ENCODE data around the gene TAS2R10. TPM values are rescaled to one million over a fixed set of nuclear protein-coding genes. Genes with fewer than 3 reads are reported as not detected.

TAS2R10 gene
- 0.08 TPM for polyA plus RNA-seq (2013, experiment 1 of 2)
- polyA plus RNA-seq (2013, experiment 2 of 2): not detected

- Histone ChIP-seq H3K27me3 (ENCODE audit: control insufficient read depth in 1 of 2, insufficient read depth in 1 of 2, low read length in 2 of 2) (no peaks in the 10 kb centered on the region), H3K4me2 (ENCODE audit: low read length, poor library complexity, severe bottlenecking) (no peak within 1 kb of the TSS), H4K91ac (ENCODE audit: low read length) (no peak within 1 kb of the TSS), H3K18ac (ENCODE audit: low read depth in 1 of 2, low read length in 2 of 2) (no peak within 1 kb of the TSS), H3K9ac (ENCODE audit: low read length) (no peak within 1 kb of the TSS), H2BK12ac (ENCODE audit: low read length in 2 of 2) (no peak within 1 kb of the TSS), H2AFZ (ENCODE audit: low read depth, low read length) (no peak within 1 kb of the TSS), H2BK120ac (ENCODE audit: low read depth, low read length) (no peak within 1 kb of the TSS), H4K8ac (ENCODE audit: low read length) (no peak within 1 kb of the TSS), H2AK5ac (ENCODE audit: low read length, severe bottlenecking) (no peak within 1 kb of the TSS), H3K4me1 (ENCODE audit: control insufficient read depth, insufficient read depth, low read depth, low read length) (no peaks in the 10 kb centered on the region), H2BK5ac (ENCODE audit: low read depth, low read length, poor library complexity, severe bottlenecking) (no peak within 1 kb of the TSS), H3K9me3 (ENCODE audit: control insufficient read depth, low read length) (no peaks in the 10 kb centered on the region), H3K14ac (ENCODE audit: low read length in 2 of 2) (no peak within 1 kb of the TSS), H3K79me1 (replicated peaks; ENCODE audit: low read length, poor library complexity, severe bottlenecking) (no peaks in the 10 kb centered on the region), H3K23ac (ENCODE audit: low read length in 2 of 2) (no peak within 1 kb of the TSS), H3K27ac (ENCODE audit: low read length, poor library complexity, severe bottlenecking) (no peak within 1 kb of the TSS), H3K36me3 (ENCODE audit: control insufficient read depth in 1 of 2, insufficient read depth in 2 of 2, low read depth in 1 of 2, low read length in 2 of 2) (no peaks in the 10 kb centered on the region), H2BK15ac (ENCODE audit: low read depth, poor library complexity, severe bottlenecking) (no peak within 1 kb of the TSS), H3K4ac (ENCODE audit: low read depth in 1 of 2, low read length in 2 of 2) (no peak within 1 kb of the TSS), H3K4me3 (ENCODE audit: insufficient read depth in 1 of 2, low read depth in 1 of 2, low read length in 2 of 2) (no peak within 1 kb of the TSS)
- no peak for DNase-seq
- 92% methylated on average over 1 of the region's 3 CpGs for WGBS
Observed at GRCh38 chr12:10826258-10826657, at the start of gene TAS2R10. Gene TAS2R10, minus strand, starts transcription at chr12:10826358. Its CDS starts 89 bp downstream, at chr12:10826269.

GRCh38 chr12:10873378-10873777 lies 47.2 kb upstream of the TAS2R10 start:
- no peak overlapping the region for H3K4me3 ChIP-seq (ENCODE audit: insufficient read depth in 1 of 2, low read depth in 1 of 2, low read length in 2 of 2)
- H2BK120ac ChIP-seq (ENCODE audit: low read depth, low read length): no peak overlapping the region
- H3K9me3 ChIP-seq (ENCODE audit: control insufficient read depth, low read length): peaks cover 3% of the 10 kb centered on the region
- no peak for DNase-seq
- peaks cover under 1% of the 10 kb centered on the region for H3K79me1 ChIP-seq (replicated peaks; ENCODE audit: low read length, poor library complexity, severe bottlenecking)
- no peak overlapping the region for H2BK15ac ChIP-seq (ENCODE audit: low read depth, poor library complexity, severe bottlenecking)
- 91% methylated on average over 2 of the region's 2 CpGs for WGBS
- no peak overlapping the region for H2BK12ac ChIP-seq (ENCODE audit: low read length in 2 of 2)
- peaks cover 3 to 22% of the 10 kb centered on the region in 2 experiments for H3K36me3 ChIP-seq (ENCODE audit: control insufficient read depth in 1 of 2, insufficient read depth in 2 of 2, low read depth in 1 of 2, low read length in 2 of 2)
- H3K27ac ChIP-seq (ENCODE audit: low read length, poor library complexity, severe bottlenecking): no peak overlapping the region
- no peaks in the 10 kb centered on the region for H3K27me3 ChIP-seq (ENCODE audit: control insufficient read depth in 1 of 2, insufficient read depth in 1 of 2, low read length in 2 of 2)
- no peak overlapping the region for H3K23ac ChIP-seq (ENCODE audit: low read length in 2 of 2)
- H2AK5ac ChIP-seq (ENCODE audit: low read length, severe bottlenecking): no peak overlapping the region
- H2BK5ac ChIP-seq (ENCODE audit: low read depth, low read length, poor library complexity, severe bottlenecking): no peak overlapping the region
- H4K8ac ChIP-seq (ENCODE audit: low read length): no peak overlapping the region
- H3K4me1 ChIP-seq (ENCODE audit: control insufficient read depth, insufficient read depth, low read depth, low read length): no peaks in the 10 kb centered on the region
- H3K4ac ChIP-seq (ENCODE audit: low read depth in 1 of 2, low read length in 2 of 2): no peak overlapping the region
- no peak overlapping the region for H4K91ac ChIP-seq (ENCODE audit: low read length)
- no peak overlapping the region for H2AFZ ChIP-seq (ENCODE audit: low read depth, low read length)
- H3K18ac ChIP-seq (ENCODE audit: low read depth in 1 of 2, low read length in 2 of 2): no peak overlapping the region
- no peak overlapping the region for H3K4me2 ChIP-seq (ENCODE audit: low read length, poor library complexity, severe bottlenecking)
- H3K9ac ChIP-seq (ENCODE audit: low read length): no peak overlapping the region
- no peak overlapping the region for H3K14ac ChIP-seq (ENCODE audit: low read length in 2 of 2)

GRCh38 chr12:10867381-10867780 lies 41.2 kb upstream of the TAS2R10 start:
- no peak overlapping the region for H2AFZ ChIP-seq (ENCODE audit: low read depth, low read length)
- no peak overlapping the region for H2BK5ac ChIP-seq (ENCODE audit: low read depth, low read length, poor library complexity, severe bottlenecking)
- no peak overlapping the region for H3K4ac ChIP-seq (ENCODE audit: low read depth in 1 of 2, low read length in 2 of 2)
- no peak overlapping the region for H2BK12ac ChIP-seq (ENCODE audit: low read length in 2 of 2)
- 63% methylated on average over 2 of the region's 2 CpGs for WGBS
- no peak overlapping the region for H3K4me2 ChIP-seq (ENCODE audit: low read length, poor library complexity, severe bottlenecking)
- H2BK15ac ChIP-seq (ENCODE audit: low read depth, poor library complexity, severe bottlenecking): no peak overlapping the region
- H3K18ac ChIP-seq (ENCODE audit: low read depth in 1 of 2, low read length in 2 of 2): no peak overlapping the region
- H4K8ac ChIP-seq (ENCODE audit: low read length): no peak overlapping the region
- H3K4me1 ChIP-seq (ENCODE audit: control insufficient read depth, insufficient read depth, low read depth, low read length): peaks cover 2% of the 10 kb centered on the region
- no peak overlapping the region for H2AK5ac ChIP-seq (ENCODE audit: low read length, severe bottlenecking)
- H3K27me3 ChIP-seq (ENCODE audit: control insufficient read depth in 1 of 2, insufficient read depth in 1 of 2, low read length in 2 of 2): no peaks in the 10 kb centered on the region
- H3K9ac ChIP-seq (ENCODE audit: low read length): no peak overlapping the region
- no peak overlapping the region for H4K91ac ChIP-seq (ENCODE audit: low read length)
- no peak overlapping the region for H3K27ac ChIP-seq (ENCODE audit: low read length, poor library complexity, severe bottlenecking)
- no peak for DNase-seq
- no peaks in the 10 kb centered on the region for H3K36me3 ChIP-seq (ENCODE audit: control insufficient read depth in 1 of 2, insufficient read depth in 2 of 2, low read depth in 1 of 2, low read length in 2 of 2)
- no peak overlapping the region for H2BK120ac ChIP-seq (ENCODE audit: low read depth, low read length)
- peaks cover 6% of the 10 kb centered on the region for H3K9me3 ChIP-seq (ENCODE audit: control insufficient read depth, low read length)
- H3K4me3 ChIP-seq (ENCODE audit: insufficient read depth in 1 of 2, low read depth in 1 of 2, low read length in 2 of 2): no peak overlapping the region
- peaks cover 9% of the 10 kb centered on the region for H3K79me1 ChIP-seq (replicated peaks; ENCODE audit: low read length, poor library complexity, severe bottlenecking)
- H3K23ac ChIP-seq (ENCODE audit: low read length in 2 of 2): no peak overlapping the region
- H3K14ac ChIP-seq (ENCODE audit: low read length in 2 of 2): no peak overlapping the region

GRCh38 chr12:10863512-10864218 lies 37.5 kb upstream of the TAS2R10 start:
- Histone ChIP-seq H3K18ac (ENCODE audit: low read depth in 1 of 2, low read length in 2 of 2) (no peak overlapping the region), H3K9me3 (ENCODE audit: control insufficient read depth, low read length) (peaks cover 9% of the 10 kb centered on the region), H3K4ac (ENCODE audit: low read depth in 1 of 2, low read length in 2 of 2) (no peak overlapping the region), H2AK5ac (ENCODE audit: low read length, severe bottlenecking) (no peak overlapping the region), H3K36me3 (ENCODE audit: control insufficient read depth in 1 of 2, insufficient read depth in 2 of 2, low read depth in 1 of 2, low read length in 2 of 2) (peaks cover 3 to 6% of the 10 kb centered on the region in 2 experiments), H3K79me1 (replicated peaks; ENCODE audit: low read length, poor library complexity, severe bottlenecking) (peaks cover 17% of the 10 kb centered on the region), H3K14ac (ENCODE audit: low read length in 2 of 2) (no peak overlapping the region), H4K91ac (ENCODE audit: low read length) (no peak overlapping the region), H4K8ac (ENCODE audit: low read length) (no peak overlapping the region), H3K27ac (ENCODE audit: low read length, poor library complexity, severe bottlenecking) (no peak overlapping the region), H3K27me3 (ENCODE audit: control insufficient read depth in 1 of 2, insufficient read depth in 1 of 2, low read length in 2 of 2) (no peaks in the 10 kb centered on the region), H2BK5ac (ENCODE audit: low read depth, low read length, poor library complexity, severe bottlenecking) (no peak overlapping the region), H3K9ac (ENCODE audit: low read length) (no peak overlapping the region), H3K4me1 (ENCODE audit: control insufficient read depth, insufficient read depth, low read depth, low read length) (peaks cover 2% of the 10 kb centered on the region), H2AFZ (ENCODE audit: low read depth, low read length) (no peak overlapping the region), H2BK15ac (ENCODE audit: low read depth, poor library complexity, severe bottlenecking) (no peak overlapping the region), H3K23ac (ENCODE audit: low read length in 2 of 2) (no peak overlapping the region), H3K4me3 (ENCODE audit: insufficient read depth in 1 of 2, low read depth in 1 of 2, low read length in 2 of 2) (no peak overlapping the region), H2BK120ac (ENCODE audit: low read depth, low read length) (no peak overlapping the region), H3K4me2 (ENCODE audit: low read length, poor library complexity, severe bottlenecking) (no peak overlapping the region), H2BK12ac (ENCODE audit: low read length in 2 of 2) (no peak overlapping the region)
- no peak for DNase-seq
- 83% methylated on average over 1 of the region's 2 CpGs for WGBS

All from mesenchymal stem cell (in vitro differentiated cells and primary cell).